GM21447 (cell line): ENCODE measurements around the gene GPR132.
"Not testable (repeated sequence)": the region's sequence is repeated elsewhere in the genome, so short reads cannot be mapped to it uniquely, and the experiment has no call there.

ENCODE experiments used
- ATAC-seq: cut with Tn5 transposase; IDR thresholded peaks from one replicate; pipeline ENCODE4 v1.9.1; 2021; ENCODE audit not compliant: unreplicated experiment

Gene GPR132

DNA sequence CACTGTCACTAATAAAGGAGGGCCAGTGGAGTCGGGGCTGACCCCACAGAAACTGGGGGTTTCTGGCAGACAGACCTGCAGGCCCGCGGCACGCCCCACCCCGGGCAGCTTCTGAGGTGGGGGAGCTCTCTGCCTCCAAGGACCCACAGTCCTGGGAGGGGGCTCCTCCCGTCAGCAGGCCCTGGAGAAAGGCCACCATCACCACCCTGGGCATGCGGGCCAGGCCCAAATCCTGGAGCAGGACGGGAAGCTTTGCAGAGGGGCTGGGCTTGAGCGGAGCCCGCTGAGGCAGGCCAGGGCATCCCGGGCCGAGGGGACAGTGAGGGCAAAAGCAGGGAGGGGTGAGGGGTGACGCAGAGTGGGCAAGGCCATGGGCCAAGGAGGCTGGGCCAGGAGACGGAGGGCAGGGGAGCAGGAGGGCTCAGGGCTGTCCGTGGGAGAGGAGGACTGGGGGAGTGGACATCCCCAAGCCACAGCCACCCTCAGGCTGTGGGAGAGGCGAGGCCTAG is 11.1 kb upstream of the GPR132 start:
- ATAC-seq: no peak

- ATAC-seq: peak; percentile 53
Measured at GRCh38 chr14:105075379-105076295, 10.4 kb upstream of the GPR132 start.

- no peak for ATAC-seq
Measured at GRCh38 chr14:105074601-105075053, 9.4 kb upstream of the GPR132 start.

DNA sequence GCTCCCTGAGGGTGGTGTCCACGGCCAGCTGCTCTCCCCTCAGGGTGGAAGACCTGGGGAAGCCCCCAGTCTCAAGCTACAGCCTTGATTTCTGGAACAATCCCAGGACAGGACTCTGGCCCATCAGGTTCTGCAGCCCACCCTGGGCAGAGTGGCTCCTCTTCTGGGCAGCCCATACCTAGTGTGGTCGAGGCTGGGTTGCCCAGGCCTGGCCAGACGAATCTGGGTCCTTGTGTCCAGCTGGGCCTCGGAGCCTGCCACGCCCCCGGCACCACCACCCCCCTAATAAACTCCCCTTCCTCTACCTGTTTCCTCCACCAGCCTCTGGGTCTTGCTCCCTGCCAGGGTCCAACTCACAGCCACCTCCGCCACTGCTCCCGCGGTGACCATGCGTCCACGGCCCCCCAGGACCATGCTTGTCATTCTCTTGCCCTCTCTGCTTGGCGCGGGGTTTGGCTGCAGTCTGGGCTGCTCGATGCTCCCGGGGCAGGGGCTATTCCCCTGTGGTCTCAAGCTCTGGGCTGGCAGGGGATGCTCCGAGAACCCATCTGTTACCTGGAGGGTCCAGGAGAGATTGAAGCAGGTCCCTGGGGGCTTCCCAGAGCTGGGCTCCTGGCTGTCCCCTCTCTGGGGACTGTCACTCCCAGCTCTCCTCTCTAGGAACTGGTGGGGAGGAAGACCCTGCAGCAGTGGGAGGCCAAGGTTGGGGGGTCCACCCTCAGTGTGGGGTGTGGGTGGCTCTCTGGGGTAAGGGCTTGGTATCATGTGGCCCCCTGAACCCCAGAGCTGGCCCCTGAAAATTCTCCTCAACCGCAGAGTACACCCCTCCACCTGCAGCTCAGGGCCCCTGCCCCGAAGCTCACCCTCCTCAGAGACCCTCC is 8.7 kb upstream of the GPR132 start:
- ATAC-seq: no peak

- no peak for ATAC-seq
Measured at GRCh38 chr14:105072892-105073719, 7.9 kb upstream of the GPR132 start.

GRCh38 chr14:105072381-105072861 is 7.2 kb upstream of the GPR132 start:
- ATAC-seq: no peak

- ATAC-seq: no peak
Measured at GRCh38 chr14:105071942-105072341, 6.7 kb upstream of the GPR132 start.

DNA sequence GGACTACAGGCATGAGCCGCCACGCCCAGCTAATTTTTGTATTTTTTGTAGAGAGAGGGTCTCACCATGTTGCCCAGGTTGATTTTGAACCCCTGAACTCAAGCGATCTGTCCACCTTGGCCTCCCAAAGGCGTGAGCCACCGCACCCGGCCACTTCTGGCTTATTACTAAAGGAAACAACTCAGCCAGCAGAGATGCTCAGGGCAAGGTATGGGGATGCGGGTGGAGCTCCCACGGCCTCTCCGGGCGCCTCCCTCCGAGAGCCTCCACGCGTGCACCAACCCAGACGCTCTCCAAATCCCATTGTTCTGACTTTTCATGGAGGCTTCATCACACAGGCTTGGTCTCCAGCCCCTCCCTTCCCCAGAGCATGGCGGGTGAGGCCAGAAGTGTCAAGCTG is 6.1 kb upstream of the GPR132 start:
- no peak for ATAC-seq

DNA sequence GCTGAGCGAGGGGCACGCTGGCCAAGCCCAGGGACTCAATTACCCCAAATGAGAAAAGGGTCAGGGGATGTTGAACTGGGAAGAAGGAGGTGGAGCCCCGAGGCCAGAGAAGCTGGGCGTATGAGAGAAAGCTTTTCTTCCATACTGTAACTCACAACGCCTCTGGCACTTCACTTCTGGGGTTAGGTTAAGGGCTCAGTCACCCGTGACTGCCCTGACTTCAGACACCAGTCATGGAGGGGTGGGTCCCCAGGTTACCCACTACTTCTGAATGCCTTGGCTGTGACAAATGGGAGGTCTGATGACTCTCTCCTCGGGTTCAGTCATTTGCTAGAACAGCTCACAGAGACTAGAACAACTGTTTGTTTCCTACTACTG is 5.5 kb upstream of the GPR132 start:
- ATAC-seq: no peak

DNA sequence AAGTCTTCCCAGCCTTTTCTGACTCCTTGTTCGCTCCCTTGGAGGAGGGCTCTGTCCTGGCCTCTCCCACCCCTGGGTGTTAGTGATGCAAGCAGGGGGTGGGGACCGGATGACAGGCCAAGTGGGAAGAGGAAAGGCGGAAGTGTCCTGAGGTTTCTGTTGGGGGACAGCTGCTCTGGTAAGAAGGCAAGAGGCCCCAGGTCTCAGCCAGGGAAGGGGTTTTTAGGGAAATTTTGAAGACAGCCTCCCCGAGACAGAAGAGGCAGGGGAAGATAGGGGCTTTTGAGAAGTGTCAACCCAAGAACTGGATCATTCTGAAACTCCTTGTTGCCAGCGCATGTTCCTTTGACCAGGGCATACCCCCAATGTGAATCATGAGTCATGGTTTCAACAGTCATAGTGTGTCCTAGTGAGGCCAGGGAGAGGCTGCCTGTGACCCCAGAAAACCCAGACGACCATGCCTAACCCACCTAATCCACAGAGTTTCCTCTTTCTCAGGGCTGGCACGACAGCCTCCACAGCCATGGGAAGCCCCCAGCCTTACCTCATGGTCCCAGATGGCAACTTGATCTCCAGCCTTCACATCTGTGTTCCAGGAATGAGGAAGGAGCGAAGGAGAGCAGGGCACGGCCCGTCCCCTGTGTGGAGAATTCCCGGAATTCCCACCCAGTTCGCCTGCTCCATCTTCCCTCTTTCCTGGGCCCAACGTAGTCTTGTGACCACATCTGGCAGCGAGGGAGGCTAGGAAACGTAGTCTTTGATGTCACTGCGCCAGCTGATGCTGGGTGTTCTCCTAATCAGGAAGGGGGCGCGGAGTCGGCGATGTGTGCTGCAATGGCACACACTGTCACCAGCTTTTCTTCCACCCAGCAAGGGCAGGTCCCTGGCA is 4.9 kb upstream of the GPR132 start:
- peak; percentile 36 for ATAC-seq

DNA sequence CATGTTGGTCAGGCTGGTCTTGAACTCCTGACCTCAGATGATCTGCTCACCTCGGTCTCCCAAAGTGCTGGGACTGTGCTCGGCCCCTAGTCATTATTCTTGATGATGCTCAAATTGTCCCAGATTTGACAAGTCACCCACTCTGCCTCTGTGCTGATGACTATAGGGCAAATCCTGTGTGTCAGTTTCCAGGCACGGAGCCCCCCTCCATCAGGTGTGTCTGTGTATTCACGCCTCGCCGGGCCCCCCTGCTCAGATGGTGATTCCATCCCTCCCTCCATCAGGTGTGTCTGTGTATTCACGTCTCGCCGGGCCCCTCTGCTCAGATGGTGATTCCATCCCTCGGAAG is 4.3 kb upstream of the GPR132 start:
- no peak for ATAC-seq

DNA sequence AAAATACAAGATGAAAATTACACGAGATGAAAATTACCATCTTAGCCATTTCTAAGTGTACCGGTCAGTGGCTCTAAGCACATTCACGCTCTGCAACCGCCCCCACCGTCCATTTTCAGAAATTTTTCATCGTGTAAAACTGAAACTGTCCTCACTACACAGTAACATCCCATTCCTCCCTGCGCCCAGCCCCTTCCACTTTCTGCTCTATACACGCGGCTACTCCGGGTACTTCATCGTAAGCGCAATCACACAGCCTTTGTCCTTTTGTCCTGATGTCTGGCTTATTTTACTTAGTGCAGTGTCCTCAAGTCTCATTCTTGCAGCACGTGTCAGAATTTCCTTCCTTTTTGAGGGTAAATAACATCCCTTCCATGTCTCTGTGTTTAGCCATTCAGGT is 3.6 kb upstream of the GPR132 start:
- no peak for ATAC-seq

DNA sequence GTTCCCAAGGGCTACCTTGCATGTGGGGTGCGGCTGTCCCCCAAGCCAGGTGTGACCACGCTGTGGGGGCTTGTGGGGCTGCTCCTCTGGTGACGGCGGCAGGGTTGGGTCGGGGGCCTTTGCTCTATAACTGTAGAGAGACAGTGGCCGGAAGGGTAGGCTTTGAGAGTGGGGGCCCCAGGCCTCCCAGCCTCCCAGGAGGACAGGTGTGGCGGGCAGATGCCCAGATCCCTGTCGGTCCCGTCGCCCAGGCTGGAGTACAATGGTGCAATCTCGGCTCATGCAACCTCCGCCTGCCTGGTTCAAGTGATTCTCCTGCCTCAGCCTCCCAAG is 2.7 kb upstream of the GPR132 start:
- ATAC-seq: no peak

DNA sequence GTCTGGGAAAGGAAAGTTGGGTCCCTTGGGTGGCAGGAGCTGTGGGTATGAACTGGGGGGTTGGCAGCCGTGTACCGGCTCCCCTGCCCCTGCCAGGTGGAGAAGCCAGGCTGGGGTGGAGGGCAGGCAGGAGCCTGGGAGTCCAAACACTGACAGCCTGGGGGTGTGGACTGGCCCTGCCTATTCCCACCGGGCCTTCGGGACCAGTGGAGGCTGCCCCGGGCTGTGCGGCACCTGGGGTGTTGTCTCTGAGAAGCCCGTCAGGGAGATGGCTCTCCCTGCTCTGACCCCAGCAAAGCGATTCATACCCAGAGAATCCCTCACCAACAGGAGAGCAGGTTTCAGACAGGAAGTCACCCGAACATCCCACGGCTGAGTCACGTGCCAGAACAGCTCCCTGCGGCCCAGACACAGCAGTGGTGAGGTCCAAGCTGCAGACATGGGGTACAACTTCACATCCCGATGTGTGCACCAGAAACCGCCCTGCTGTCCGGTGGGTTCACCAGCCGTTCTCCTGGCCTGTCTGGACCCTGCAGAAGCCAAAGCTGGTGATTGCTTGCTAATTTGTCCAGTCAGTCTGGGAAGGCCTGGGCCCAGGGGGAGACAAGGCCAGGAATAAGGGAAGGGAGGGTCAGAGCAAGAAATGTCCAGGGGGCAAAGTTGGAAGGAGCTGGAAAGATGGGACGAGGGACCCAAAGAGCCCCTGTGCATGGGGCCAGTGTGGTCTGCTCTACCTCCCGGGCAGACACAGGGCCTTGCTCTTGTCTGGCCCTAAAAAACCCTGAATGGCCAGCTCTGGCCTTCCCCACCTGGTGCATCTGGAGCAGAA is 2.1 kb upstream of the GPR132 start:
- ATAC-seq: no peak

- ATAC-seq: no peak
Measured at GRCh38 chr14:105066240-105067071, 1.2 kb upstream of the GPR132 start.

GRCh38 chr14:105064721-105065143 is 498 bp downstream of the GPR132 start:
- no peak for ATAC-seq

- no peak for ATAC-seq
Measured at GRCh38 chr14:105064001-105064400, 1.2 kb downstream of the GPR132 start.

DNA sequence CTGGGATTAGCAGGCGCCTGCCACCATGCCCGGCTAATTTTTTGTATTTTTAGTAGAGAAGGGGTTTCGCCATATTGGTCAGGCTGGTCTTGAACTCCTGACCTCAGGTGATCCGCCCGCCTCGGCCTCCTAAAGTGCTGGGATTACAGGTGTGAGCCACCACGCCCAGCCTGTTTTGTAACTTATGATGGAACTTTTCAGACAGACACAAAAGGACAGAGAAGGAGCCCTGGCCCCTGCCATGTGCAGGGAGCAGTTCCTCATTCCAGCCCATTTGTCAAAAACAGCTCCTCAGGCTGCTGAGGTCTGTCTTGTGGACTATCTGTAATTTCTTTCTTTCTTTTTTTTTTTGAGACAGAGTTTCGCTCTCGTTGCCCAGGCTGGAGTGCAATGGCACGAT is 1.7 kb downstream of the GPR132 start:
- ATAC-seq: not testable (repeated sequence)
